ENCODE measurements around the gene TOX4.

The TOX4 gene

GRCh38 chr14:21523203-21523602, 46.2 kb downstream of the TOX4 start:
- no peak overlapping the region for H3K9ac ChIP-seq (ENCODE audit: low read depth in 1 of 2, low read length in 2 of 2)
- no peaks in the 10 kb centered on the region for H3K4me1 ChIP-seq (ENCODE audit: control insufficient read depth in 2 of 2, insufficient read depth in 2 of 2, low read length in 2 of 2)
- no peaks in the 10 kb centered on the region for H3K27me3 ChIP-seq (ENCODE audit: control insufficient read depth in 2 of 2, insufficient read depth in 2 of 2, low read length in 2 of 2)
- no peaks in the 10 kb centered on the region for H3K9me3 ChIP-seq (ENCODE audit: control insufficient read depth in 2 of 2, low read length in 2 of 2)
- no peak overlapping the region for H3K4me3 ChIP-seq (ENCODE audit: low read length in 2 of 2)
- no peak overlapping the region for H3K27ac ChIP-seq (ENCODE audit: low read depth in 2 of 2, low read length in 2 of 2)
- no peaks in the 10 kb centered on the region for H3K36me3 ChIP-seq (ENCODE audit: control insufficient read depth in 2 of 2, insufficient read depth in 2 of 2, low read length in 2 of 2)

- Histone ChIP-seq H3K4me1 (ENCODE audit: control insufficient read depth in 2 of 2, insufficient read depth in 2 of 2, low read length in 2 of 2) (no peaks in the 10 kb centered on the region), H3K27me3 (ENCODE audit: control insufficient read depth in 2 of 2, insufficient read depth in 2 of 2, low read length in 2 of 2) (no peaks in the 10 kb centered on the region), H3K9me3 (ENCODE audit: control insufficient read depth in 2 of 2, low read length in 2 of 2) (no peaks in the 10 kb centered on the region), H3K9ac (ENCODE audit: low read depth in 1 of 2, low read length in 2 of 2) (no peak overlapping the region), H3K36me3 (ENCODE audit: control insufficient read depth in 2 of 2, insufficient read depth in 2 of 2, low read length in 2 of 2) (no peaks in the 10 kb centered on the region), H3K27ac (ENCODE audit: low read depth in 2 of 2, low read length in 2 of 2) (no peak overlapping the region), H3K4me3 (ENCODE audit: low read length in 2 of 2) (peak overlapping the region in 1 of 2 donors; percentile 26)
These were observed 47.8 kb downstream of the TOX4 start for GRCh38 chr14:21524575-21525490.

DNA sequence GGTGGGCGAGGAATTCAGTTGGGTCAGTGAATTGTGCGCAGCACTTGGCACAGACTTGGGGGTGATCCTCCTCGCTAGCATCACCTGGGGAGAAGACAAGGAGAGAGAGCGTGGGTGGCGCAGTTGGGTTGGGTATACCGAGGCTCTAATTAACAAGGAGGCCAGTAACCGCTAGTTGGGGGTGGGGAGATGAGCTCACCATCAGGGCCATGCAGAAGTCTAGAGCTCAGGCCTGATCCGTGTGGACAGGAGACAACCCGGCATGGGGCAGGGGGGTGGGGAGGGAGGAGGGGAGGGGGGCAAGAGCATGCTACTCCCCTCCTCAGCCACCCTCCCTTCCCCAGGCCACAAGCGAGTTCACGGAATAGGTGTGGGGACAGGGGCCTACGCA, 48.6 kb downstream of the TOX4 start:
- Histone ChIP-seq H3K27me3 (ENCODE audit: control insufficient read depth in 2 of 2, insufficient read depth in 2 of 2, low read length in 2 of 2) (no peaks in the 10 kb centered on the region), H3K4me1 (ENCODE audit: control insufficient read depth in 2 of 2, insufficient read depth in 2 of 2, low read length in 2 of 2) (no peaks in the 10 kb centered on the region), H3K9me3 (ENCODE audit: control insufficient read depth in 2 of 2, low read length in 2 of 2) (no peaks in the 10 kb centered on the region), H3K4me3 (ENCODE audit: low read length in 2 of 2) (peak overlapping the region; percentile 66 to 72), H3K36me3 (ENCODE audit: control insufficient read depth in 2 of 2, insufficient read depth in 2 of 2, low read length in 2 of 2) (no peaks in the 10 kb centered on the region), H3K27ac (ENCODE audit: low read depth in 2 of 2, low read length in 2 of 2) (peak overlapping the region in 1 of 2 donors; percentile 7), H3K9ac (ENCODE audit: low read depth in 1 of 2, low read length in 2 of 2) (peak overlapping the region in 1 of 2 donors; percentile 52)

GRCh38 chr14:21525962-21526671, 49.1 kb downstream of the TOX4 start, which contains the start of gene SALL2:
TSS of gene SALL2 (minus strand) at chr14:21526346. CDS start at chr14:21526127, 219 bp downstream.
- Histone ChIP-seq H3K9me3 (ENCODE audit: control insufficient read depth in 2 of 2, low read length in 2 of 2) (no peaks in the 10 kb centered on the region), H3K27me3 (ENCODE audit: control insufficient read depth in 2 of 2, insufficient read depth in 2 of 2, low read length in 2 of 2) (no peaks in the 10 kb centered on the region), H3K9ac (ENCODE audit: low read depth in 1 of 2, low read length in 2 of 2) (peak within 1 kb of the TSS; percentile 26 to 52), H3K36me3 (ENCODE audit: control insufficient read depth in 2 of 2, insufficient read depth in 2 of 2, low read length in 2 of 2) (no peaks in the 10 kb centered on the region), H3K4me1 (ENCODE audit: control insufficient read depth in 2 of 2, insufficient read depth in 2 of 2, low read length in 2 of 2) (no peaks in the 10 kb centered on the region), H3K4me3 (ENCODE audit: low read length in 2 of 2) (peak within 1 kb of the TSS; percentile 66 to 72), H3K27ac (ENCODE audit: low read depth in 2 of 2, low read length in 2 of 2) (peak within 1 kb of the TSS; percentile 7 to 43)

DNA sequence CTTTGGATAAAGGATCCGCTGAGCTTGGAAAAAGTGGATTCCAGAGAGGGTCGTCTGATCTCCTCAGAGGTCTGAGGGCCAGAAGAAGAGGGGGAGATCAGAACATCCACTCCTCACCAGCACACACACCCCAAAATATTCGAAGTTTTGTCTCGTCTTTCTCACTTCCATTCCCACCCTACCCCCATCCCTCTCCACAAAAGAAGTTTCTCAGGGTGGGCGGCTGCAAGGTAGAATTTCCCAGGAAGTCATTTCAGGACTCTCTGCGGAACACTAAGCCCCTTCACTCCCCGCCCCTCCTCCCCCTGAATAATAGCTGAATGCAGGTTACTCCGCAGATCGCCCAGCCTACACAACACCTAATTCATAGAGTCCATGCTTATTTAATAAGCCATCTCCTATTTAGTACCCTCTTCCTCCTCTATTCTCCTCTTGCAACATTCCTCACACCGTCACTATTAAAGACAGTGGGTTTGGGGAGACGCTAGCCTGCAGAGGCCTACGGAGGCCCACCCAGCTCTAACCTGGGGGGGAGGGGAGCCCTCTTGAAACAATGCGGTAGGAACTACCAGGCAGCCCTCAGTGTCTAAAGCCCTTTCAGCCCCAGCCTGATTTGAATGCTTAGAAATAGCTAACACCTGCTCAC, 49.8 kb downstream of the TOX4 start:
- Histone ChIP-seq H3K4me1 (ENCODE audit: control insufficient read depth in 2 of 2, insufficient read depth in 2 of 2, low read length in 2 of 2) (no peaks in the 10 kb centered on the region), H3K36me3 (ENCODE audit: control insufficient read depth in 2 of 2, insufficient read depth in 2 of 2, low read length in 2 of 2) (no peaks in the 10 kb centered on the region), H3K4me3 (ENCODE audit: low read length in 2 of 2) (peak overlapping the region; percentile 66 to 72), H3K9me3 (ENCODE audit: control insufficient read depth in 2 of 2, low read length in 2 of 2) (no peaks in the 10 kb centered on the region), H3K27me3 (ENCODE audit: control insufficient read depth in 2 of 2, insufficient read depth in 2 of 2, low read length in 2 of 2) (no peaks in the 10 kb centered on the region), H3K9ac (ENCODE audit: low read depth in 1 of 2, low read length in 2 of 2) (no peak overlapping the region), H3K27ac (ENCODE audit: low read depth in 2 of 2, low read length in 2 of 2) (no peak overlapping the region)

DNA sequence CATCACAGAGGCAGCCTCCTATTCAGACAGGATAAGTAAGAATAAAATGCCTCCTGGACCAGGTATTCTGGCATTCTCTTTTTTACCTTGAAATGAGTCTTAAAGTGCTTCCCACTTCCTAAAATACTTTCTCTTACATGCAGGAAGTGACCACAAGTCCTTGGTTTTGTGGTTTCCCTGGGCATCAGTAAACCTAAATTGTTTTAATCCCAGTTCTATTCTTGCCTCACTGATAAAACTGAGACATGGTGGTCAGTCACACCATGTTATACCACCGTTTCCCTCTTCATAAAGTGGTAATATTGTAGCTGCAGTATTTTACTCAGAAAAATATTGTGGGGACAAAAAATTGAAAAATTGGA, 50.3 kb downstream of the TOX4 start:
- no peaks in the 10 kb centered on the region for H3K4me1 ChIP-seq (ENCODE audit: control insufficient read depth in 2 of 2, insufficient read depth in 2 of 2, low read length in 2 of 2)
- no peak overlapping the region for H3K4me3 ChIP-seq (ENCODE audit: low read length in 2 of 2)
- no peaks in the 10 kb centered on the region for H3K27me3 ChIP-seq (ENCODE audit: control insufficient read depth in 2 of 2, insufficient read depth in 2 of 2, low read length in 2 of 2)
- H3K27ac ChIP-seq (ENCODE audit: low read depth in 2 of 2, low read length in 2 of 2): no peak overlapping the region
- H3K9ac ChIP-seq (ENCODE audit: low read depth in 1 of 2, low read length in 2 of 2): no peak overlapping the region
- no peaks in the 10 kb centered on the region for H3K9me3 ChIP-seq (ENCODE audit: control insufficient read depth in 2 of 2, low read length in 2 of 2)
- no peaks in the 10 kb centered on the region for H3K36me3 ChIP-seq (ENCODE audit: control insufficient read depth in 2 of 2, insufficient read depth in 2 of 2, low read length in 2 of 2)

DNA sequence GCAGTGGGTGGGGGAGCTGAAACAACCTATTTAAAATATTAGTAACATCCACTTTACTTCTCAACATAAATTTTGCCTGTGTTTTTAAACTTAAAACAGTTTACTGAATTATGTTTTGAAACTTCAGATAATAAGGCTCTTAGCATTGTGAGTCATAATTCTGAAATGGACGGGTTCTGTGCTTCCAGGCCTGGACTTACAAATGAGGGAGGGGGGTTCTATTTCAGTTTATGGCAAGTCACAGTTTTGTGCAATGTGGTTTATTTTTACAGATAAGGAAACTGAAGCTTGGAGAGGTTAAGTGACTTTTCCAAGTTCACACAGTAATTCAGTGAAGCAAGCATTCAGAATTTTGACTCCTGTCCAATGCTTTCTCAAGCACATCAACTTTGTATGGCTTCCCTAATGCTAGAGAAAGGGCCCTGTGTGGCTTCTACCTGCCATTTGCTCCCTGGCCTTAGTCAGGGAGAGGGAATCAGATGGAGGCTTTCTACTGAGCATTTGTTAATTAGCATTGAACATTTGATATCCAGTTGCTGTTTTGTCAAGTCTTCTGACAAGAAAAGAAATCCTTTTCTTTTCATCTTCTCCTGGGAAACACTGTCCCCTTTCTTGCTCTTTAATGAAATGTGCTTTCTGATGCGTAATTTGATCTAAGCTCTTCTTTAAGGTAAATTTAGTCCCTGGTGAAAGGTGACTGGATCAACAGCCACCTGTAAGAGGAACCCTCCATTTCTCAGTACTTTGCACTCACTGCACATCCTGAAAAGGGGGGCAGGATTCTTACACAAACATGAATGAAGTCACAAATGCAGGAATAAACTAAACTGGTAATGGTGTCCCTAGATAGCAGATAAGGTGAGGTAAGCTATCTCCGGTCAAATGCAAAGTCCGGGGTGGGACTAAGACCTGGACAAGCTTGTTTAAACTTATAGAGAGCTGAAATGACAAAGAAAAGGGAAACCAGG, 51.7 kb downstream of the TOX4 start:
- no peaks in the 10 kb centered on the region for H3K4me1 ChIP-seq (ENCODE audit: control insufficient read depth in 2 of 2, insufficient read depth in 2 of 2, low read length in 2 of 2)
- peaks cover 0 to 2% of the 10 kb centered on the region in 2 donors for H3K27me3 ChIP-seq (ENCODE audit: control insufficient read depth in 2 of 2, insufficient read depth in 2 of 2, low read length in 2 of 2)
- no peak overlapping the region for H3K27ac ChIP-seq (ENCODE audit: low read depth in 2 of 2, low read length in 2 of 2)
- H3K9ac ChIP-seq (ENCODE audit: low read depth in 1 of 2, low read length in 2 of 2): no peak overlapping the region
- H3K36me3 ChIP-seq (ENCODE audit: control insufficient read depth in 2 of 2, insufficient read depth in 2 of 2, low read length in 2 of 2): no peaks in the 10 kb centered on the region
- H3K9me3 ChIP-seq (ENCODE audit: control insufficient read depth in 2 of 2, low read length in 2 of 2): no peaks in the 10 kb centered on the region
- H3K4me3 ChIP-seq (ENCODE audit: low read length in 2 of 2): no peak overlapping the region

DNA sequence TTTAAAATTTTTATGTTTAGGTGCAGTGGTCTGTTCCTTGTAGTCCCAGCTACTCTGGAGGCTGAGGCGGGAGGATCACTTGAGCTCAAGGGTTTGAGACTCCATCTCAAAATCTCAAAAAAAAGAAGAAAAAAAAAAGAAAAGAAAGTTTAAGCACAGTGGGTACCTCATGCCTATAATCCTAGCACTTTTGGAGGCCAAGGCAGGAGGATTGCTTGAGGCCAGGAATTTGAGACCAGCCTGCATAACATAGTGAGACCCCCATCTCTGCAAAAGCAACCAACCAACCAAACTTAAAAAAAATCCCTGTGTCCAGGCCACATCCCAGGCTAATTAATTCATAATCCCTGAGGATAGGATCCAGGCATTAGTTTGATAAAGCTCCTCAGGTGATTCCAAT, 52.5 kb downstream of the TOX4 start:
- Histone ChIP-seq H3K4me3 (ENCODE audit: low read length in 2 of 2) (no peak overlapping the region), H3K27me3 (ENCODE audit: control insufficient read depth in 2 of 2, insufficient read depth in 2 of 2, low read length in 2 of 2) (peaks cover 3 to 4% of the 10 kb centered on the region in 2 donors), H3K4me1 (ENCODE audit: control insufficient read depth in 2 of 2, insufficient read depth in 2 of 2, low read length in 2 of 2) (no peaks in the 10 kb centered on the region), H3K9ac (ENCODE audit: low read depth in 1 of 2, low read length in 2 of 2) (no peak overlapping the region), H3K9me3 (ENCODE audit: control insufficient read depth in 2 of 2, low read length in 2 of 2) (no peaks in the 10 kb centered on the region), H3K27ac (ENCODE audit: low read depth in 2 of 2, low read length in 2 of 2) (no peak overlapping the region), H3K36me3 (ENCODE audit: control insufficient read depth in 2 of 2, insufficient read depth in 2 of 2, low read length in 2 of 2) (no peaks in the 10 kb centered on the region)

DNA sequence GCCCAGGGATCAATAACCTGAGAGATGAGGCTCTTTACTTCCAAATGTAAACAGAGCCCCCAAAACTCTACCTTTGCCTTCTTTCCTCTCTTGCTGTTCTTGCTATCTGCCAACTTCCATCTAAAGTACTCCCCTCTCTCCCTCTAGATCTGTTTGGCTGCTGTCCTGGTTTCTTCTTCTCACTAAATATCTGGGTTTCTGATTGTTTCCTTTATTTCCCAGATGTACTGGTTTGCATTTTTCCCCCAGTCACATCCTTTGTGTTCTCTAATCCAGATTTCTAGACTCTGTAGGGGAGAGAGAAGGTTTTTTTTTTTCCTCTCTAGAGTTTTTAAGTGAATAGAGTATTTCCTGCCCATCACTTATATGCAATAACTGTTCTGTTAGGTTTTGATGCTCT, 56.3 kb downstream of the TOX4 start:
- H3K27me3 ChIP-seq (ENCODE audit: control insufficient read depth in 2 of 2, insufficient read depth in 2 of 2, low read length in 2 of 2): peaks cover 18 to 20% of the 10 kb centered on the region in 2 donors
- no peaks in the 10 kb centered on the region for H3K36me3 ChIP-seq (ENCODE audit: control insufficient read depth in 2 of 2, insufficient read depth in 2 of 2, low read length in 2 of 2)
- no peaks in the 10 kb centered on the region for H3K9me3 ChIP-seq (ENCODE audit: control insufficient read depth in 2 of 2, low read length in 2 of 2)
- no peaks in the 10 kb centered on the region for H3K4me1 ChIP-seq (ENCODE audit: control insufficient read depth in 2 of 2, insufficient read depth in 2 of 2, low read length in 2 of 2)
- H3K9ac ChIP-seq (ENCODE audit: low read depth in 1 of 2, low read length in 2 of 2): no peak overlapping the region
- H3K27ac ChIP-seq (ENCODE audit: low read depth in 2 of 2, low read length in 2 of 2): no peak overlapping the region
- no peak overlapping the region for H3K4me3 ChIP-seq (ENCODE audit: low read length in 2 of 2)
